Activated CD8-positive, alpha-beta T cell treated with anti-CD3 and anti-CD28 coated beads for 36 hours (primary cell): ENCODE data around the gene ZSWIM8. TPM values are rescaled to one million over a fixed set of nuclear protein-coding genes. Genes with fewer than 3 reads are reported as not detected.

ENCODE experiments used
- ATAC-seq: fragments of 200-7000 bp; cut with Tn5 transposase; one replicate; pipeline ENCODE4 v1.10.0; 2021; ENCODE audit warnings: mild to moderate bottlenecking, moderate library complexity
- CTCF ChIA-PET: fragments of 350-600 bp; sonication (Branson Sonifier 250); formaldehyde crosslinking; loops from one replicate; lab custom pipeline; 2021; ENCODE audit warnings: antibody characterized with exemption; lab: Charles Lee
- POLR2A ChIA-PET: fragments of 350-600 bp; sonication (Branson Sonifier 250); formaldehyde crosslinking; loops from one replicate; lab custom pipeline; 2021; ENCODE audit warnings: antibody characterized with exemption; lab: Charles Lee
- DNase-seq: peaks from one replicate; pipeline ENCODE4 v3.0.0-alpha.2; 2020
- H3K27ac Mint-ChIP-seq: one replicate; pipeline ENCODE4 v1.8.0; 2021; ENCODE audit warnings: mild to moderate bottlenecking, mixed read lengths
- H3K27me3 Mint-ChIP-seq: one replicate; pipeline ENCODE4 v1.8.0; 2021; ENCODE audit warnings: mixed read lengths
- H3K36me3 Mint-ChIP-seq: one replicate; pipeline ENCODE4 v1.8.0; 2021; ENCODE audit warnings: low read depth, mixed read lengths
- H3K4me1 Mint-ChIP-seq: one replicate; pipeline ENCODE4 v1.8.0; 2021; ENCODE audit warnings: low read depth, mixed read lengths
- H3K4me3 Mint-ChIP-seq: one replicate; pipeline ENCODE4 v1.8.0; 2021; ENCODE audit warnings: mild to moderate bottlenecking, moderate library complexity, mixed read lengths
- H3K9me3 Mint-ChIP-seq: one replicate; pipeline ENCODE4 v1.8.0; 2021; ENCODE audit warnings: mixed read lengths
- CTCF ChIP-seq: fragments of 200-600 bp; IDR thresholded peaks from one replicate; pipeline ENCODE4 v1.8.0; 2022; ENCODE audit warnings: antibody characterized with exemption, mild to moderate bottlenecking
- intact Hi-C: fragments of 100-400 bp; cut with micrococcal nuclease; formaldehyde crosslinking; loops from one replicate; pipeline ENCODE4 v1.10.0; 2022
- total RNA-seq, 2 experiments: library from RNA; stranded (reverse); gene quantifications; one replicate each; pipeline ENCODE4 v1.2.3, GENCODE V29; 2021

The ZSWIM8 gene
- total RNA-seq, 2 experiments from 2014 or later: 30.0 to 41.0 TPM

- POLR2A ChIA-PET: interaction anchor here (0.6 to 9.1 kb wide), 6 partner anchors 12 to 230 kb away, joined by 3 to 110 read pairs (median 10); partner anchors contain the start of genes CHCHD1, SEC24C and ZSWIM8
- no peak for ATAC-seq
- no peak for DNase-seq
- H3K27me3 Mint-ChIP-seq: no peaks in the 10 kb centered on the region
- peaks cover 57% of the 10 kb centered on the region for H3K4me1 Mint-ChIP-seq
- no peak overlapping the region for H3K4me3 Mint-ChIP-seq
- intact Hi-C loops: no loop called here
- no peaks in the 10 kb centered on the region for H3K9me3 Mint-ChIP-seq
- H3K36me3 Mint-ChIP-seq: peaks cover 65% of the 10 kb centered on the region
- CTCF ChIA-PET: interaction anchor here (0.8 to 1.1 kb wide), 2 partner anchors 72 to 163 kb away, joined by 3 read pairs; no protein-coding TSS in a partner anchor
- H3K27ac Mint-ChIP-seq: no peak overlapping the region
- TF ChIP-seq CTCF: no peak
Observed at GRCh38 chr10:73807471-73807870, 22.1 kb downstream of the ZSWIM8 start.

- peak overlapping the region; percentile 98 for H3K27ac Mint-ChIP-seq
- peaks cover 58% of the 10 kb centered on the region for H3K4me1 Mint-ChIP-seq
- CTCF ChIA-PET: interaction anchor here (1.1 to 1.7 kb wide), 4 partner anchors 22 to 71 kb away, joined by 3 to 5 read pairs (median 4); no protein-coding TSS in a partner anchor
- no peak for TF ChIP-seq CTCF
- POLR2A ChIA-PET: interaction anchor here (0.8 to 9.1 kb wide), 9 partner anchors 7 to 77 kb away, joined by 3 to 110 read pairs (median 14); partner anchors contain the start of genes CHCHD1, SEC24C and ZSWIM8
- no peaks in the 10 kb centered on the region for H3K9me3 Mint-ChIP-seq
- ATAC-seq (no peak), DNase-seq (no peak)
- no peak overlapping the region for H3K4me3 Mint-ChIP-seq
- intact Hi-C loops: no loop called here
- peaks cover 63% of the 10 kb centered on the region for H3K36me3 Mint-ChIP-seq
- no peaks in the 10 kb centered on the region for H3K27me3 Mint-ChIP-seq
Observed at GRCh38 chr10:73808021-73808815, 22.8 kb downstream of the ZSWIM8 start.

- Mint-ChIP-seq H3K27ac (peak overlapping the region; percentile 98), H3K4me1 (peaks cover 49% of the 10 kb centered on the region), H3K9me3 (no peaks in the 10 kb centered on the region), H3K27me3 (no peaks in the 10 kb centered on the region), H3K4me3 (peak overlapping the region; percentile 82), H3K36me3 (peaks cover 59% of the 10 kb centered on the region)
- CTCF ChIA-PET: interaction anchor here (0.6 to 1.8 kb wide), 6 partner anchors 9 to 71 kb away, joined by 3 to 5 read pairs (median 4); no protein-coding TSS in a partner anchor
- intact Hi-C loops: no loop called here
- no peak for ATAC-seq
- TF ChIP-seq CTCF: no peak
- POLR2A ChIA-PET: interaction anchor here (0.8 to 9.1 kb wide), 11 partner anchors 8 to 78 kb away, joined by 3 to 110 read pairs (median 12); partner anchors contain the start of genes CHCHD1, SEC24C and ZSWIM8
- no peak for DNase-seq
Observed at GRCh38 chr10:73809061-73809818, 23.8 kb downstream of the ZSWIM8 start.

- Mint-ChIP-seq H3K4me3 (peak overlapping the region; percentile 82), H3K36me3 (peaks cover 58% of the 10 kb centered on the region), H3K27me3 (no peaks in the 10 kb centered on the region), H3K9me3 (no peaks in the 10 kb centered on the region), H3K4me1 (peaks cover 47% of the 10 kb centered on the region), H3K27ac (peak overlapping the region; percentile 98)
- ChIA-PET POLR2A (interaction anchor here (0.5 to 9.1 kb wide), 12 partner anchors 9 to 321 kb away, joined by 3 to 110 read pairs (median 8); partner anchors contain the start of genes CAMK2G, CHCHD1, SEC24C and ZSWIM8), CTCF (interaction anchor here (1.0 to 1.8 kb wide), 4 partner anchors 21 to 70 kb away, joined by 3 to 5 read pairs (median 4); no protein-coding TSS in a partner anchor)
- TF ChIP-seq CTCF: no peak
- DNase-seq: peak; percentile 21
- intact Hi-C loops: no loop called here
- no peak for ATAC-seq
Observed at GRCh38 chr10:73810358-73810734, 24.9 kb downstream of the ZSWIM8 start.
